Ascending aorta (tissue), 2 donors: ENCODE data around the gene NAMPT. TPM values are rescaled to one million over a fixed set of nuclear protein-coding genes. Genes with fewer than 3 reads are reported as not detected.

Source experiments
- DNase-seq, 2 donors: peaks; one replicate each; pipeline ENCODE4 v3.0.0-alpha.2; 2019; ENCODE audit warnings: low spot score in 2 of 2
- H3K27ac ChIP-seq, 2 donors: fragments of 200-600 bp; sonication (generic); one replicate each; pipeline ENCODE4 v1.5.1; 2016 to 2017; ENCODE audit warnings: mild to moderate bottlenecking in 1 of 2
- H3K27me3 ChIP-seq: fragments of 200-600 bp; sonication (generic); one replicate; pipeline ENCODE4 v1.5.1; 2017
- H3K36me3 ChIP-seq, 2 donors: fragments of 200-600 bp; sonication (generic); one replicate each; pipeline ENCODE4 v1.5.1; 2016
- H3K4me1 ChIP-seq, 2 donors: fragments of 200-600 bp; sonication (generic); one replicate each; pipeline ENCODE4 v1.5.1; 2016 to 2017; ENCODE audit warnings: mild to moderate bottlenecking in 1 of 2
- H3K4me3 ChIP-seq, 2 donors: fragments of 200-600 bp; sonication (generic); one replicate each; pipeline ENCODE4 v1.5.1; 2016 to 2017; ENCODE audit warnings: mild to moderate bottlenecking in 1 of 2
- H3K9me3 ChIP-seq, 2 donors: fragments of 200-600 bp; sonication (generic); one replicate each; pipeline ENCODE4 v1.5.1; 2016
- intact Hi-C: fragments of 100-400 bp; cut with DNase I; formaldehyde crosslinking; loops from one replicate; pipeline ENCODE4 v1.15.1; 2023
- total RNA-seq: library from RNA; depleted of rRNA; stranded (reverse); fragments of >200 nt; gene quantifications from one replicate; pipeline ENCODE4 v1.1.0, GENCODE V29; 2016
- TF ChIP-seq, protein P1 (sequence below), 3 experiments: fragments of 200-600 bp in 2 of 3; fragments of 450-650 bp in 1 of 3; sonication (generic) in 2 of 3; IDR thresholded peaks; one replicate each; pipeline ENCODE4 v1.5.1; 2016 to 2019; ENCODE audit warnings: antibody characterized with exemption in 3 of 3, mild to moderate bottlenecking in 1 of 3, moderate library complexity in 1 of 3

Gene NAMPT
- total RNA-seq, 1 donor from 2014 or later = 128 TPM

DNA sequence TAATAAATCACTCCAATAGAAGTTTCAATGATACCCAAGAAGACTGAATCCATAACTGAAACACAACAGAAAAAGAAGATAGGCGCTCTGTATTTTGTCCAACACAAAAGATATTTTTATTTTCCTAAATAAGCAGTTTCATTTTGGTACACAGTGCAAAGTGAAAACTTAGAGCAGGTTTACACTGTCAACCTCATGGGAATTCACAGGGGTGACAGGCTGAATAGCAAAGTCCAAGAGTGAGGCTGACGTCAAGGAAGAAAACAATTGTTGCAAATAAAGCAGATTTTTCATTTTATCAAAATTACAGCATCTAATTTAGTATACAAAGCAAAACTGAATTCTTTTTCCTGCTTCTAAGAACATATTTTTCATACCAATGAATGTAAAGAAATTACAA, 28.6 kb downstream of the NAMPT start:
- Histone ChIP-seq H3K9me3 (no peaks in the 10 kb centered on the region), H3K27me3 (no peaks in the 10 kb centered on the region), H3K4me3 (no peak overlapping the region), H3K36me3 (peaks cover 22 to 90% of the 10 kb centered on the region in 2 donors), H3K27ac (no peak overlapping the region), H3K4me1 (no peaks in the 10 kb centered on the region)
- TF ChIP-seq, protein P1, sequence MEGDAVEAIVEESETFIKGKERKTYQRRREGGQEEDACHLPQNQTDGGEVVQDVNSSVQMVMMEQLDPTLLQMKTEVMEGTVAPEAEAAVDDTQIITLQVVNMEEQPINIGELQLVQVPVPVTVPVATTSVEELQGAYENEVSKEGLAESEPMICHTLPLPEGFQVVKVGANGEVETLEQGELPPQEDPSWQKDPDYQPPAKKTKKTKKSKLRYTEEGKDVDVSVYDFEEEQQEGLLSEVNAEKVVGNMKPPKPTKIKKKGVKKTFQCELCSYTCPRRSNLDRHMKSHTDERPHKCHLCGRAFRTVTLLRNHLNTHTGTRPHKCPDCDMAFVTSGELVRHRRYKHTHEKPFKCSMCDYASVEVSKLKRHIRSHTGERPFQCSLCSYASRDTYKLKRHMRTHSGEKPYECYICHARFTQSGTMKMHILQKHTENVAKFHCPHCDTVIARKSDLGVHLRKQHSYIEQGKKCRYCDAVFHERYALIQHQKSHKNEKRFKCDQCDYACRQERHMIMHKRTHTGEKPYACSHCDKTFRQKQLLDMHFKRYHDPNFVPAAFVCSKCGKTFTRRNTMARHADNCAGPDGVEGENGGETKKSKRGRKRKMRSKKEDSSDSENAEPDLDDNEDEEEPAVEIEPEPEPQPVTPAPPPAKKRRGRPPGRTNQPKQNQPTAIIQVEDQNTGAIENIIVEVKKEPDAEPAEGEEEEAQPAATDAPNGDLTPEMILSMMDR (IDR thresholded peaks at IDR 0.05) = no peak
- intact Hi-C loops = no loop called here
- DNase-seq = no peak

DNA sequence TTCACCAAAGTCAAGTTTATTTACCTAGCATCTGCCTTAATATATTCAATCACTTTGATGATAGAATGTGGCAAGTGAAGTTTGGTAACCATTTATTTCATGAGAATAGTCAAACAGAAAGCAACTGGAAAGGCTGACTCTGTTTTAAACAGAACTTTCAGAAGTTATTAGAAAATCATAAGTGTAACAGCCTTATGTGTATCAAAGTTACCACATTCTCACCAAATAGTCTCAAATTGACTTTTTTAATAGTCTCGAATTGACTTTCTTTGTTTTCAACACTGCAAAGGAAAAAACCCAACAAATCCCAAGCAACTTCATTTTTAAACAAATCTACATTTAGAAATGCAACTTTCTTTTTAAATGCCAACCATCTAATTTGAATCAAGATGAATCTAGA, 29.5 kb downstream of the NAMPT start:
- intact Hi-C loops = no loop called here
- no peaks in the 10 kb centered on the region for H3K4me1 ChIP-seq
- H3K9me3 ChIP-seq = no peaks in the 10 kb centered on the region
- TF ChIP-seq, protein P1 (IDR thresholded peaks at IDR 0.05) = no peak
- no peak for DNase-seq
- no peaks in the 10 kb centered on the region for H3K27me3 ChIP-seq
- no peak overlapping the region for H3K4me3 ChIP-seq
- peaks cover 16 to 86% of the 10 kb centered on the region in 2 donors for H3K36me3 ChIP-seq
- no peak overlapping the region for H3K27ac ChIP-seq

DNA sequence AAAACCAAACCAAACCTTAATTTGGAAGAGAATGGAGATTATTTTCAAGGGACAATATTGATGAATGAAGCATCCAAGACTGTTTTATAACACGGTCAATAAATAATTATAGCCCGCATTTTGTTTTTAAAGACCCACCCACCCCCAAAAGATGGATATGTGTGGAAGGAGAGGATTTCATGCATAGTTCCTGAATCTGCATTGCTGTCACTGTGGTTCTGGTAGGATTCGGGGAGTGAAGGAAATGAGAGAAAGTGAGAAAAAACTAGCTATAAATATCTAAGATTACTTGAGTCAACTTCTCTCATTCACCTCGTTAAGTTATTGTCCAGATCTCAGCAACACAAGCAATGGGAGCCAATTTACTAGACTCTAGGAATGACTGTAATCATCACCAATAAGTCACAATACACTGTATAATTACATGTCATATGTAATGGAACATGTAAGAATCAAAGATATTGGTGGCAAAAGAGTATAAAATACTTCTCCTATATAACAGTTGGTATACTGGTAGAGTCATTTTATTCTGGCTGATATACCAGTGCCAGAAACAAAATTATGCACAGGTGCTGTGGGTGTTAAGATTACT, 30.2 kb downstream of the NAMPT start:
- Histone ChIP-seq H3K27ac (no peak overlapping the region), H3K27me3 (no peaks in the 10 kb centered on the region), H3K4me1 (no peaks in the 10 kb centered on the region), H3K9me3 (peaks cover 0 to 3% of the 10 kb centered on the region in 2 donors), H3K36me3 (peaks cover 13 to 81% of the 10 kb centered on the region in 2 donors), H3K4me3 (no peak overlapping the region)
- no peak for DNase-seq
- intact Hi-C loops = no loop called here
- TF ChIP-seq, protein P1 (IDR thresholded peaks at IDR 0.05) = no peak

DNA sequence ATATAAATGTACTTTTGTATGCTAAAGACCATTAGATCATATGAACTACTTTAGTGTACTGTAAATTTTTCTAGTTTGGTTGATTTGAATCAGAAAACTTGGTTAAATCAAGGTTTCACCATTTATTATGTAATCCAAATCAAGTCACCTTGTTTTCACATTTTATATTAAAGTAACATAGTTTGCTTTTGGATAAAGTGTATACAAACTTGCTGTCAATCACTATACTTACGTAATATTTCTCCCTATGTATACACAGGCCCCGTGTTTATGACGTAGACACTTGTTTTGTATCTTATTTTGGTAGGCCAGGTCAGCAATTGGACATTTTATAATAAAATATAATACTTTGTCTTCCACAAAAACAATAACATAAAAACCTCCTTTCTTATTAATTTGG, 32.2 kb downstream of the NAMPT start:
- intact Hi-C loops = no loop called here
- no peak for DNase-seq
- Histone ChIP-seq H3K4me3 (no peak overlapping the region), H3K27ac (no peak overlapping the region), H3K27me3 (no peaks in the 10 kb centered on the region), H3K9me3 (peaks cover 0 to 6% of the 10 kb centered on the region in 2 donors), H3K4me1 (no peaks in the 10 kb centered on the region), H3K36me3 (peaks cover 16 to 81% of the 10 kb centered on the region in 2 donors)
- TF ChIP-seq, protein P1 (IDR thresholded peaks at IDR 0.05) = no peak

DNA sequence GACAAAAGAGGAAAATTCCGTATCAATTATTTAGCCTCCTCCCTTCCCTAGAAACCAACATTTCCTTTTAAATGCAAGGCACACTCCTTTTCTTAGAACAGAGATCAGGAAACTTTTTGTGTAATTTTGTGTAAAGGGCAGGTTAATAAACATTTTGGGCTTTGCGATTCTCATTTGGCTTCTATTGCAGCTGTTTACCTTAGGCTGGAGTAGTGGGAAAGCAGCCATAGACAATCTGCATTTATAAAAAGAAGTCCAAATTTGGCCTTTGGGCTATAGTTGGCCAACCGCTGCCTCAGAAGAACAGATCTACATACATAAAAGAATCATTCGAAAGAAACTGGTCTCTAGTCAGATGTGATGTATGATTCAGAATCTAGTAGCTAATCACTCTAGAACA, 35.3 kb downstream of the NAMPT start:
- Histone ChIP-seq H3K27ac (no peak overlapping the region), H3K27me3 (no peaks in the 10 kb centered on the region), H3K4me3 (no peak overlapping the region), H3K36me3 (peaks cover 21 to 69% of the 10 kb centered on the region in 2 donors), H3K4me1 (no peaks in the 10 kb centered on the region), H3K9me3 (peaks cover 0 to 12% of the 10 kb centered on the region in 2 donors)
- TF ChIP-seq, protein P1 (IDR thresholded peaks at IDR 0.05) = no peak
- DNase-seq = no peak
- intact Hi-C loops = no loop called here

DNA sequence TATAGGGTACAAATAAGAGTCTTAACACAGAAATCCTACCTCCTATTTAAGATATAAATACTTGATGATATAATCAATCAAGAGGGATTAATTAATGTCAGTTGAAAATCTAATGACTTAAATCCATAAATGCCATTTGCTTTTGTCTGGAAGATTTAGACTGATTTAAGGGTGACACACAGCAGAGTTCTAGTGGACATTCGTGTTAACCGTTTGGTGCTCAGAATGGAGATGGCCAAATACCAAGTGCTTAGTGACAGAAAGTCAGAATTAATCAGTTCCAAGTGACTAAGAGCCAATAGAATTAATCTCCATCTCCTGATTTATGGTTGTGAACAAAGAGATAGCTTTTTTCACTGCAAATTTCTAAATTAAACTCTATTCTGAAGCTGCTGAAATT, 36.2 kb downstream of the NAMPT start:
- Histone ChIP-seq H3K9me3 (peaks cover 0 to 12% of the 10 kb centered on the region in 2 donors), H3K27me3 (no peaks in the 10 kb centered on the region), H3K36me3 (peaks cover 21 to 60% of the 10 kb centered on the region in 2 donors), H3K4me1 (no peaks in the 10 kb centered on the region), H3K27ac (no peak overlapping the region), H3K4me3 (no peak overlapping the region)
- intact Hi-C loops = no loop called here
- TF ChIP-seq, protein P1 (IDR thresholded peaks at IDR 0.05) = no peak
- DNase-seq = no peak
